HUES64 (cell line): Measurements from ENCODE around the gene RET.

ENCODE experiments used
- H3K27ac ChIP-seq: 2 replicates; pipeline ENCODE4 v1.7.0; 2013; ENCODE audit warnings: low read depth, low read length, inconsistent platforms
- H3K27me3 ChIP-seq: 2 replicates; pipeline ENCODE4 v1.6.1; 2013; ENCODE audit warnings: mild to moderate bottlenecking, low read length; ENCODE audit not compliant: insufficient read depth
- H3K36me3 ChIP-seq: 2 replicates; pipeline ENCODE4 v1.6.1; 2013; ENCODE audit warnings: mild to moderate bottlenecking, low read length; ENCODE audit not compliant: insufficient read depth
- H3K4me1 ChIP-seq: 2 replicates; pipeline ENCODE4 v1.6.1; 2013; ENCODE audit warnings: mild to moderate bottlenecking, low read length, moderate library complexity; ENCODE audit not compliant: insufficient read depth
- H3K4me3 ChIP-seq: 2 replicates; pipeline ENCODE4 v1.5.1; 2013; ENCODE audit warnings: mild to moderate bottlenecking, low read length, moderate library complexity
- H3K9ac ChIP-seq: 2 replicates; pipeline ENCODE4 v1.6.1; 2013; ENCODE audit warnings: mild to moderate bottlenecking, low read depth, low read length
- H3K9me3 ChIP-seq: 2 replicates; pipeline ENCODE4 v1.6.1; 2013; ENCODE audit warnings: low read depth, low read length; ENCODE audit not compliant: insufficient read depth
- WGBS: fragments of 150-250, 120-280 bp; methylation state at CpG from one replicate; pipeline ENCODE4 v1.1.7; 2013; ENCODE audit warnings: missing lambda C conversion rate; 5-methylcytosine and 5-hydroxymethylcytosine counted together

The RET gene

GRCh38 chr10:43105102-43105955, 28.5 kb downstream of the RET start:
- Histone ChIP-seq H3K4me1 (no peaks in the 10 kb centered on the region), H3K27me3 (peaks cover 21% of the 10 kb centered on the region), H3K9ac (peak overlapping the region; percentile 41), H3K4me3 (peak overlapping the region; percentile 54), H3K9me3 (no peaks in the 10 kb centered on the region), H3K36me3 (no peaks in the 10 kb centered on the region), H3K27ac (no peak overlapping the region)
- WGBS: 4% methylated on average over 71 of the region's 71 CpGs

GRCh38 chr10:43105956-43106229, 29.0 kb downstream of the RET start:
- H3K4me3 ChIP-seq: no peak overlapping the region
- no peak overlapping the region for H3K9ac ChIP-seq
- no peak overlapping the region for H3K27ac ChIP-seq
- H3K4me1 ChIP-seq: no peaks in the 10 kb centered on the region
- H3K36me3 ChIP-seq: no peaks in the 10 kb centered on the region
- H3K27me3 ChIP-seq: peaks cover 21% of the 10 kb centered on the region
- no peaks in the 10 kb centered on the region for H3K9me3 ChIP-seq
- 72% methylated on average over 7 of the region's 7 CpGs for WGBS

GRCh38 chr10:43106256-43107091, 29.6 kb downstream of the RET start:
- Histone ChIP-seq H3K4me3 (no peak overlapping the region), H3K36me3 (no peaks in the 10 kb centered on the region), H3K9me3 (no peaks in the 10 kb centered on the region), H3K9ac (no peak overlapping the region), H3K27me3 (peaks cover 21% of the 10 kb centered on the region), H3K27ac (no peak overlapping the region), H3K4me1 (no peaks in the 10 kb centered on the region)
- 94% methylated on average over 28 of the region's 28 CpGs for WGBS

GRCh38 chr10:43108951-43109350, 32.1 kb downstream of the RET start:
- no peaks in the 10 kb centered on the region for H3K9me3 ChIP-seq
- H3K27me3 ChIP-seq: peaks cover 14% of the 10 kb centered on the region
- H3K36me3 ChIP-seq: no peaks in the 10 kb centered on the region
- WGBS: 95% methylated on average over 12 of the region's 12 CpGs
- H3K27ac ChIP-seq: no peak overlapping the region
- H3K4me3 ChIP-seq: no peak overlapping the region
- H3K4me1 ChIP-seq: no peaks in the 10 kb centered on the region
- H3K9ac ChIP-seq: no peak overlapping the region

GRCh38 chr10:43109671-43110249, 32.9 kb downstream of the RET start:
- no peak overlapping the region; the same call in 1 of the 2 replicates for H3K9ac ChIP-seq
- H3K9me3 ChIP-seq: no peaks in the 10 kb centered on the region
- no peaks in the 10 kb centered on the region for H3K4me1 ChIP-seq
- no peak overlapping the region for H3K27ac ChIP-seq
- peaks cover 6% of the 10 kb centered on the region for H3K27me3 ChIP-seq
- no peaks in the 10 kb centered on the region for H3K36me3 ChIP-seq
- no peak overlapping the region for H3K4me3 ChIP-seq
- WGBS: 88% methylated on average over 20 of the region's 20 CpGs

GRCh38 chr10:43110338-43111071, 33.6 kb downstream of the RET start:
- no peak overlapping the region for H3K9ac ChIP-seq
- H3K4me3 ChIP-seq: no peak overlapping the region
- WGBS: 85% methylated on average over 7 of the region's 7 CpGs
- H3K36me3 ChIP-seq: no peaks in the 10 kb centered on the region
- H3K27ac ChIP-seq: no peak overlapping the region
- no peaks in the 10 kb centered on the region for H3K4me1 ChIP-seq
- no peaks in the 10 kb centered on the region for H3K9me3 ChIP-seq
- H3K27me3 ChIP-seq: no peaks in the 10 kb centered on the region

- WGBS: 93% methylated on average over 11 of the region's 11 CpGs
- H3K4me1 ChIP-seq: no peaks in the 10 kb centered on the region
- no peak overlapping the region for H3K4me3 ChIP-seq
- H3K27me3 ChIP-seq: no peaks in the 10 kb centered on the region
- no peaks in the 10 kb centered on the region for H3K36me3 ChIP-seq
- H3K27ac ChIP-seq: no peak overlapping the region
- H3K9ac ChIP-seq: no peak overlapping the region
- no peaks in the 10 kb centered on the region for H3K9me3 ChIP-seq
Observed at GRCh38 chr10:43111101-43111500, 34.2 kb downstream of the RET start.

GRCh38 chr10:43111921-43112607, 35.2 kb downstream of the RET start:
- Histone ChIP-seq H3K4me1 (no peaks in the 10 kb centered on the region), H3K9me3 (no peaks in the 10 kb centered on the region), H3K9ac (no peak overlapping the region), H3K4me3 (no peak overlapping the region), H3K36me3 (no peaks in the 10 kb centered on the region), H3K27ac (no peak overlapping the region), H3K27me3 (no peaks in the 10 kb centered on the region)
- WGBS: 93% methylated on average over 17 of the region's 17 CpGs

- Histone ChIP-seq H3K9ac (no peak overlapping the region), H3K4me3 (no peak overlapping the region), H3K27ac (no peak overlapping the region), H3K27me3 (no peaks in the 10 kb centered on the region), H3K36me3 (no peaks in the 10 kb centered on the region), H3K9me3 (no peaks in the 10 kb centered on the region), H3K4me1 (no peaks in the 10 kb centered on the region)
- 93% methylated on average over 7 of the region's 7 CpGs for WGBS
Observed at GRCh38 chr10:43112608-43112961, 35.7 kb downstream of the RET start.

- Histone ChIP-seq H3K9ac (no peak overlapping the region), H3K4me3 (no peak overlapping the region), H3K27me3 (no peaks in the 10 kb centered on the region), H3K27ac (no peak overlapping the region), H3K9me3 (no peaks in the 10 kb centered on the region), H3K4me1 (no peaks in the 10 kb centered on the region), H3K36me3 (no peaks in the 10 kb centered on the region)
- 88% methylated on average over 16 of the region's 16 CpGs for WGBS
Observed at GRCh38 chr10:43113201-43114087, 36.6 kb downstream of the RET start.
